Karpas-422 (cell line): Measurements from ENCODE around the gene PLEKHS1. TPM values are rescaled to one million over a fixed set of nuclear protein-coding genes. Genes with fewer than 3 reads are reported as not detected.

Experiments
- DNase-seq: peaks from one replicate; pipeline ENCODE4 v3.0.0-alpha.2; 2015
- H2AFZ ChIP-seq: fragments of 200-600 bp; sonication (generic); 2 replicates; pipeline ENCODE4 v1.6.1; 2014; ENCODE audit warnings: antibody characterized with exemption, low read length, mixed read lengths
- H3K27ac ChIP-seq: fragments of 200-600 bp; sonication (generic); 2 replicates; pipeline ENCODE4 v1.5.1; 2014; ENCODE audit warnings: mild to moderate bottlenecking, low read length, moderate library complexity
- H3K27me3 ChIP-seq: fragments of 200-600 bp; sonication (generic); 2 replicates; pipeline ENCODE4 v1.6.1; 2014; ENCODE audit warnings: low read length, mixed read lengths
- H3K36me3 ChIP-seq: fragments of 200-600 bp; sonication (generic); 2 replicates; pipeline ENCODE4 v1.6.1; 2014; ENCODE audit warnings: low read length, mixed read lengths; ENCODE audit not compliant: insufficient read depth
- H3K4me1 ChIP-seq: fragments of 200-600 bp; sonication (generic); 2 replicates; pipeline ENCODE4 v1.6.1; 2014; ENCODE audit warnings: mild to moderate bottlenecking, low read length, mixed read lengths
- H3K4me2 ChIP-seq: fragments of 200-600 bp; sonication (generic); 2 replicates; pipeline ENCODE4 v1.6.1; 2014; ENCODE audit warnings: low read length, low read depth, mild to moderate bottlenecking; ENCODE audit not compliant: poor library complexity, severe bottlenecking
- H3K4me3 ChIP-seq: fragments of 200-600 bp; sonication (generic); 2 replicates; pipeline ENCODE4 v1.5.1; 2014; ENCODE audit warnings: mild to moderate bottlenecking, antibody characterized with exemption, low read length, mixed read lengths
- H3K79me2 ChIP-seq: fragments of 200-600 bp; sonication (generic); 2 replicates; pipeline ENCODE4 v1.6.1; 2014; ENCODE audit warnings: mild to moderate bottlenecking, low read length, mixed read lengths
- H3K9ac ChIP-seq: fragments of 200-600 bp; sonication (generic); 2 replicates; pipeline ENCODE4 v1.6.0; 2014; ENCODE audit warnings: low read length
- H3K9me2 ChIP-seq: fragments of 200-600 bp; sonication (generic), shearing (Covaris generic); replicated peaks from 2 replicates; pipeline ENCODE4 v1.6.0; 2014; ENCODE audit warnings: mild to moderate bottlenecking, low read length, moderate library complexity; ENCODE audit not compliant: insufficient read depth
- H3K9me3 ChIP-seq: fragments of 300-700, 200-600 bp; sonication (generic); 2 replicates; pipeline ENCODE4 v1.6.1; 2014; ENCODE audit warnings: low read length, mixed read lengths
- H4K20me1 ChIP-seq: fragments of 200-600 bp; sonication (generic); 2 replicates; pipeline ENCODE4 v1.6.1; 2014; ENCODE audit warnings: mild to moderate bottlenecking, antibody characterized with exemption, low read length, low read depth; ENCODE audit not compliant: insufficient read depth
- total RNA-seq: library from RNA; depleted of rRNA; stranded (reverse); fragments of >200 nt; shearing (Covaris generic); gene quantifications from 2 replicates; pipeline ENCODE4 v1.2.3, GENCODE V29; 2014; ENCODE audit warnings: low replicate concordance

Gene PLEKHS1
- total RNA-seq, 1 experiment from 2014 or later, result not detected

GRCh38 chr10:113712755-113713639, 38.5 kb upstream of the PLEKHS1 start:
- Histone ChIP-seq H3K4me2 (no peak overlapping the region), H3K9me3 (no peaks in the 10 kb centered on the region), H3K4me3 (no peak overlapping the region), H3K79me2 (peaks cover 18% of the 10 kb centered on the region), H3K27ac (no peak overlapping the region), H3K27me3 (no peaks in the 10 kb centered on the region), H3K9ac (no peak overlapping the region), H3K9me2 (no peaks in the 10 kb centered on the region), H3K4me1 (peaks cover 10% of the 10 kb centered on the region), H4K20me1 (no peaks in the 10 kb centered on the region), H2AFZ (no peak overlapping the region), H3K36me3 (no peaks in the 10 kb centered on the region; the same call in 1 of the 2 replicates)
- DNase-seq, result no peak

GRCh38 chr10:113713640-113713982, 37.9 kb upstream of the PLEKHS1 start:
- Histone ChIP-seq H4K20me1 (no peaks in the 10 kb centered on the region), H3K27me3 (no peaks in the 10 kb centered on the region), H3K4me2 (no peak overlapping the region), H3K9ac (no peak overlapping the region), H3K79me2 (peaks cover 12% of the 10 kb centered on the region), H3K27ac (no peak overlapping the region), H3K9me3 (no peaks in the 10 kb centered on the region), H2AFZ (no peak overlapping the region), H3K9me2 (no peaks in the 10 kb centered on the region), H3K4me1 (peaks cover 10% of the 10 kb centered on the region), H3K36me3 (no peaks in the 10 kb centered on the region; the same call in 1 of the 2 replicates), H3K4me3 (no peak overlapping the region)
- no peak for DNase-seq

GRCh38 chr10:113716109-113716910, 35.2 kb upstream of the PLEKHS1 start:
- no peak overlapping the region for H2AFZ ChIP-seq
- H3K4me2 ChIP-seq, result no peak overlapping the region
- H3K9me3 ChIP-seq, result no peaks in the 10 kb centered on the region
- 0 out of 2 replicates have a peak, but pooled peaks cover 7% of the 10 kb centered on the region for H3K79me2 ChIP-seq
- no peaks in the 10 kb centered on the region for H3K36me3 ChIP-seq
- no peak for DNase-seq
- H3K27me3 ChIP-seq, result no peaks in the 10 kb centered on the region
- H4K20me1 ChIP-seq, result no peaks in the 10 kb centered on the region
- peaks cover 10% of the 10 kb centered on the region for H3K4me1 ChIP-seq
- H3K27ac ChIP-seq, result no peak overlapping the region
- no peak overlapping the region for H3K4me3 ChIP-seq
- no peak overlapping the region for H3K9ac ChIP-seq
- no peaks in the 10 kb centered on the region for H3K9me2 ChIP-seq

- no peak for DNase-seq
- Histone ChIP-seq H2AFZ (no peak overlapping the region), H3K4me1 (peaks cover 10% of the 10 kb centered on the region), H3K36me3 (no peaks in the 10 kb centered on the region; the same call in 1 of the 2 replicates), H4K20me1 (no peaks in the 10 kb centered on the region), H3K27me3 (no peaks in the 10 kb centered on the region), H3K9ac (no peak overlapping the region), H3K27ac (no peak overlapping the region), H3K9me3 (no peaks in the 10 kb centered on the region), H3K79me2 (no peaks in the 10 kb centered on the region), H3K4me2 (no peak overlapping the region), H3K4me3 (no peak overlapping the region), H3K9me2 (no peaks in the 10 kb centered on the region)
Measured at GRCh38 chr10:113718969-113719822, 32.3 kb upstream of the PLEKHS1 start.

GRCh38 chr10:113720386-113720785, 31.1 kb upstream of the PLEKHS1 start:
- Histone ChIP-seq H3K27me3 (no peaks in the 10 kb centered on the region), H3K4me2 (no peak overlapping the region), H2AFZ (no peak overlapping the region), H4K20me1 (no peaks in the 10 kb centered on the region), H3K9me3 (no peaks in the 10 kb centered on the region), H3K79me2 (no peaks in the 10 kb centered on the region), H3K9me2 (no peaks in the 10 kb centered on the region), H3K4me3 (no peak overlapping the region), H3K36me3 (no peaks in the 10 kb centered on the region; the same call in 1 of the 2 replicates), H3K9ac (no peak overlapping the region), H3K4me1 (peaks cover 10% of the 10 kb centered on the region), H3K27ac (no peak overlapping the region)
- no peak for DNase-seq

- H3K4me2 ChIP-seq, result no peak overlapping the region
- H3K79me2 ChIP-seq, result no peaks in the 10 kb centered on the region
- no peaks in the 10 kb centered on the region for H3K36me3 ChIP-seq
- H3K9ac ChIP-seq, result no peak overlapping the region
- peaks cover 11% of the 10 kb centered on the region for H3K4me1 ChIP-seq
- no peak overlapping the region for H3K27ac ChIP-seq
- no peaks in the 10 kb centered on the region for H3K9me2 ChIP-seq
- H4K20me1 ChIP-seq, result no peaks in the 10 kb centered on the region
- H3K27me3 ChIP-seq, result no peaks in the 10 kb centered on the region
- no peaks in the 10 kb centered on the region for H3K9me3 ChIP-seq
- H2AFZ ChIP-seq, result no peak overlapping the region
- no peak overlapping the region for H3K4me3 ChIP-seq
- no peak for DNase-seq
Measured at GRCh38 chr10:113732160-113732881, 19.2 kb upstream of the PLEKHS1 start.

GRCh38 chr10:113732966-113733365, 18.5 kb upstream of the PLEKHS1 start:
- Histone ChIP-seq H3K27ac (no peak overlapping the region), H3K4me2 (no peak overlapping the region), H2AFZ (no peak overlapping the region), H3K79me2 (no peaks in the 10 kb centered on the region), H3K9me2 (no peaks in the 10 kb centered on the region), H3K9ac (no peak overlapping the region), H3K4me1 (peaks cover 11% of the 10 kb centered on the region), H3K36me3 (no peaks in the 10 kb centered on the region), H3K4me3 (no peak overlapping the region), H3K9me3 (no peaks in the 10 kb centered on the region), H3K27me3 (no peaks in the 10 kb centered on the region), H4K20me1 (no peaks in the 10 kb centered on the region)
- no peak for DNase-seq
